ENCODE results near the gene MROH7. TPM values are rescaled to one million over a fixed set of nuclear protein-coding genes. Genes with fewer than 3 reads are reported as not detected.

MROH7 gene
- total RNA-seq, 1 experiment from 2014 or later, result 0.13 TPM

DNA sequence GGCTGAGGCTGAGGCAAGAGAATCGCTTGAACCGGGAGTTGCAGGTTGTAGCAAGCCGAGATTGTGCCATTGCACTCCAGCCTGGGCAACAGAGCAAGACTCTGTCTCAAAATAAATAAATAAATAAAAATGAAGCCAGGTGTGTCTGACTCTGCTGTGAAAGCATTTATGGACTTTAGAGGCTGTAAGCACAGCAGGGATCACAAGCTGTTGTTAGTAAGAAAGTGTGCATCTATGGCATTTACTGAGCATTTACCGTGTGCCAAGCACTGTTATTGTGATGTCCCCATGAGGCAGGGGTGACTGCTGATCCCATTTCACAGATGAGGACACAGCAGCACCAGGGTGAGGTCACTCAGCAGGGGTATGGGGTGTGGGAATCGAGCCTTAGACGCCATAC, 38.3 kb upstream of the MROH7 start:
- Mint-ChIP-seq H3K36me3 (no peaks in the 10 kb centered on the region), H3K9me3 (no peaks in the 10 kb centered on the region), H3K27ac (no peak overlapping the region), H3K4me3 (no peak overlapping the region), H3K4me1 (peaks cover 3% of the 10 kb centered on the region; the same call in 1 of the 2 replicates), H3K27me3 (ENCODE audit: low read depth) (no peaks in the 10 kb centered on the region)
- ChIA-PET CTCF (interaction anchor here (0.9 to 1.4 kb wide), 2 partner anchors 27 to 198 kb away, joined by 3 to 4 read pairs; no protein-coding TSS in a partner anchor), POLR2A (no interaction called here)
- TF ChIP-seq, protein P1, sequence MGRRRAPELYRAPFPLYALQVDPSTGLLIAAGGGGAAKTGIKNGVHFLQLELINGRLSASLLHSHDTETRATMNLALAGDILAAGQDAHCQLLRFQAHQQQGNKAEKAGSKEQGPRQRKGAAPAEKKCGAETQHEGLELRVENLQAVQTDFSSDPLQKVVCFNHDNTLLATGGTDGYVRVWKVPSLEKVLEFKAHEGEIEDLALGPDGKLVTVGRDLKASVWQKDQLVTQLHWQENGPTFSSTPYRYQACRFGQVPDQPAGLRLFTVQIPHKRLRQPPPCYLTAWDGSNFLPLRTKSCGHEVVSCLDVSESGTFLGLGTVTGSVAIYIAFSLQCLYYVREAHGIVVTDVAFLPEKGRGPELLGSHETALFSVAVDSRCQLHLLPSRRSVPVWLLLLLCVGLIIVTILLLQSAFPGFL (CRISPR knock-in tag; IDR thresholded peaks at IDR 0.05; ENCODE audit: borderline replicate concordance), result no peak
- TF ChIP-seq, protein P2, sequence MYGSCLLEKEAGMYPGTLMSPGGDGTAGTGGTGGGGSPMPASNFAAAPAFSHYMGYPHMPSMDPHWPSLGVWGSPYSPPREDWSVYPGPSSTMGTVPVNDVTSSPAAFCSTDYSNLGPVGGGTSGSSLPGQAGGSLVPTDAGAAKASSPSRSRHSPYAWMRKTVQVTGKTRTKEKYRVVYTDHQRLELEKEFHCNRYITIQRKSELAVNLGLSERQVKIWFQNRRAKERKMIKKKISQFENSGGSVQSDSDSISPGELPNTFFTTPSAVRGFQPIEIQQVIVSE (CRISPR knock-in tag; IDR thresholded peaks at IDR 0.05; ENCODE audit: borderline replicate concordance), result no peak
- TF ChIP-seq, protein P3, sequence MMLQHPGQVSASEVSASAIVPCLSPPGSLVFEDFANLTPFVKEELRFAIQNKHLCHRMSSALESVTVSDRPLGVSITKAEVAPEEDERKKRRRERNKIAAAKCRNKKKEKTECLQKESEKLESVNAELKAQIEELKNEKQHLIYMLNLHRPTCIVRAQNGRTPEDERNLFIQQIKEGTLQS (CRISPR knock-in tag; conservative IDR thresholded peaks at IDR 0.05), result no peak
- TF ChIP-seq, protein P4, sequence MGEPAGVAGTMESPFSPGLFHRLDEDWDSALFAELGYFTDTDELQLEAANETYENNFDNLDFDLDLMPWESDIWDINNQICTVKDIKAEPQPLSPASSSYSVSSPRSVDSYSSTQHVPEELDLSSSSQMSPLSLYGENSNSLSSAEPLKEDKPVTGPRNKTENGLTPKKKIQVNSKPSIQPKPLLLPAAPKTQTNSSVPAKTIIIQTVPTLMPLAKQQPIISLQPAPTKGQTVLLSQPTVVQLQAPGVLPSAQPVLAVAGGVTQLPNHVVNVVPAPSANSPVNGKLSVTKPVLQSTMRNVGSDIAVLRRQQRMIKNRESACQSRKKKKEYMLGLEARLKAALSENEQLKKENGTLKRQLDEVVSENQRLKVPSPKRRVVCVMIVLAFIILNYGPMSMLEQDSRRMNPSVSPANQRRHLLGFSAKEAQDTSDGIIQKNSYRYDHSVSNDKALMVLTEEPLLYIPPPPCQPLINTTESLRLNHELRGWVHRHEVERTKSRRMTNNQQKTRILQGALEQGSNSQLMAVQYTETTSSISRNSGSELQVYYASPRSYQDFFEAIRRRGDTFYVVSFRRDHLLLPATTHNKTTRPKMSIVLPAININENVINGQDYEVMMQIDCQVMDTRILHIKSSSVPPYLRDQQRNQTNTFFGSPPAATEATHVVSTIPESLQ (CRISPR knock-in tag; IDR thresholded peaks at IDR 0.05), result no peak
- no peak for TF ChIP-seq ZNF396 (CRISPR knock-in tag; IDR thresholded peaks at IDR 0.05; ENCODE audit: borderline replicate concordance)
- TF ChIP-seq, protein P5, sequence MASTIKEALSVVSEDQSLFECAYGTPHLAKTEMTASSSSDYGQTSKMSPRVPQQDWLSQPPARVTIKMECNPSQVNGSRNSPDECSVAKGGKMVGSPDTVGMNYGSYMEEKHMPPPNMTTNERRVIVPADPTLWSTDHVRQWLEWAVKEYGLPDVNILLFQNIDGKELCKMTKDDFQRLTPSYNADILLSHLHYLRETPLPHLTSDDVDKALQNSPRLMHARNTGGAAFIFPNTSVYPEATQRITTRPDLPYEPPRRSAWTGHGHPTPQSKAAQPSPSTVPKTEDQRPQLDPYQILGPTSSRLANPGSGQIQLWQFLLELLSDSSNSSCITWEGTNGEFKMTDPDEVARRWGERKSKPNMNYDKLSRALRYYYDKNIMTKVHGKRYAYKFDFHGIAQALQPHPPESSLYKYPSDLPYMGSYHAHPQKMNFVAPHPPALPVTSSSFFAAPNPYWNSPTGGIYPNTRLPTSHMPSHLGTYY (CRISPR knock-in tag; IDR thresholded peaks at IDR 0.05), result no peak
- no peak for TF ChIP-seq ZNF219 (CRISPR knock-in tag; IDR thresholded peaks at IDR 0.05; ENCODE audit: borderline replicate concordance)
- TF ChIP-seq SOX15 (CRISPR knock-in tag; IDR thresholded peaks at IDR 0.05), result no peak
- no peak for TF ChIP-seq NR2C2 (CRISPR knock-in tag; IDR thresholded peaks at IDR 0.05)
- TF ChIP-seq, protein P6, sequence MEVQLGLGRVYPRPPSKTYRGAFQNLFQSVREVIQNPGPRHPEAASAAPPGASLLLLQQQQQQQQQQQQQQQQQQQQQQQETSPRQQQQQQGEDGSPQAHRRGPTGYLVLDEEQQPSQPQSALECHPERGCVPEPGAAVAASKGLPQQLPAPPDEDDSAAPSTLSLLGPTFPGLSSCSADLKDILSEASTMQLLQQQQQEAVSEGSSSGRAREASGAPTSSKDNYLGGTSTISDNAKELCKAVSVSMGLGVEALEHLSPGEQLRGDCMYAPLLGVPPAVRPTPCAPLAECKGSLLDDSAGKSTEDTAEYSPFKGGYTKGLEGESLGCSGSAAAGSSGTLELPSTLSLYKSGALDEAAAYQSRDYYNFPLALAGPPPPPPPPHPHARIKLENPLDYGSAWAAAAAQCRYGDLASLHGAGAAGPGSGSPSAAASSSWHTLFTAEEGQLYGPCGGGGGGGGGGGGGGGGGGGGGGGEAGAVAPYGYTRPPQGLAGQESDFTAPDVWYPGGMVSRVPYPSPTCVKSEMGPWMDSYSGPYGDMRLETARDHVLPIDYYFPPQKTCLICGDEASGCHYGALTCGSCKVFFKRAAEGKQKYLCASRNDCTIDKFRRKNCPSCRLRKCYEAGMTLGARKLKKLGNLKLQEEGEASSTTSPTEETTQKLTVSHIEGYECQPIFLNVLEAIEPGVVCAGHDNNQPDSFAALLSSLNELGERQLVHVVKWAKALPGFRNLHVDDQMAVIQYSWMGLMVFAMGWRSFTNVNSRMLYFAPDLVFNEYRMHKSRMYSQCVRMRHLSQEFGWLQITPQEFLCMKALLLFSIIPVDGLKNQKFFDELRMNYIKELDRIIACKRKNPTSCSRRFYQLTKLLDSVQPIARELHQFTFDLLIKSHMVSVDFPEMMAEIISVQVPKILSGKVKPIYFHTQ (CRISPR knock-in tag; IDR thresholded peaks at IDR 0.05), result no peak
- no peak for TF ChIP-seq TEAD4 (CRISPR knock-in tag; IDR thresholded peaks at IDR 0.05)
- no peak for TF ChIP-seq KAT7 (CRISPR knock-in tag; IDR thresholded peaks at IDR 0.05; ENCODE audit: borderline replicate concordance)
- TF ChIP-seq FOXK1 (CRISPR knock-in tag; IDR thresholded peaks at IDR 0.05), result no peak
- TF ChIP-seq MYBL2 (CRISPR knock-in tag; IDR thresholded peaks at IDR 0.05), result no peak
- TF ChIP-seq, protein P7, sequence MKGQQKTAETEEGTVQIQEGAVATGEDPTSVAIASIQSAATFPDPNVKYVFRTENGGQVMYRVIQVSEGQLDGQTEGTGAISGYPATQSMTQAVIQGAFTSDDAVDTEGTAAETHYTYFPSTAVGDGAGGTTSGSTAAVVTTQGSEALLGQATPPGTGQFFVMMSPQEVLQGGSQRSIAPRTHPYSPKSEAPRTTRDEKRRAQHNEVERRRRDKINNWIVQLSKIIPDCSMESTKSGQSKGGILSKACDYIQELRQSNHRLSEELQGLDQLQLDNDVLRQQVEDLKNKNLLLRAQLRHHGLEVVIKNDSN (CRISPR knock-in tag; IDR thresholded peaks at IDR 0.05), result no peak
- TF ChIP-seq SMAD3 (CRISPR knock-in tag; IDR thresholded peaks at IDR 0.05; ENCODE audit: borderline replicate concordance), result no peak
- DNase-seq (ENCODE audit: low spot score) (no peak), ATAC-seq (no peak)

Measured in WTC11 (cell line).